AG08396 (cell line): Measurements from ENCODE around the gene WNT4.

Experiments used
- DNase-seq: peaks from one replicate; pipeline ENCODE4 v3.0.0; 2012; ENCODE audit warnings: low spot score, mixed read lengths

Gene WNT4

GRCh38 chr1:22163564-22163963, 20.7 kb upstream of the WNT4 start:
- DNase-seq = no peak

- no peak for DNase-seq
Measured at GRCh38 chr1:22163137-22163536, 20.2 kb upstream of the WNT4 start.

GRCh38 chr1:22159891-22160290, 17.0 kb upstream of the WNT4 start:
- no peak for DNase-seq

GRCh38 chr1:22158654-22159053, 15.8 kb upstream of the WNT4 start:
- no peak for DNase-seq

- no peak for DNase-seq
Measured at GRCh38 chr1:22157359-22157966, 14.6 kb upstream of the WNT4 start.

GRCh38 chr1:22155517-22155916, 12.6 kb upstream of the WNT4 start:
- DNase-seq = no peak

GRCh38 chr1:22154626-22155025, 11.7 kb upstream of the WNT4 start:
- DNase-seq = no peak

- DNase-seq = no peak
Measured at GRCh38 chr1:22153660-22154437, 11.0 kb upstream of the WNT4 start.

GRCh38 chr1:22150923-22151322, 8.0 kb upstream of the WNT4 start:
- no peak for DNase-seq

- peak; percentile 69 for DNase-seq
Measured at GRCh38 chr1:22142315-22143064, 407 bp downstream of the WNT4 start.

- peak; percentile 35 for DNase-seq
Measured at GRCh38 chr1:22141554-22142314, 1.2 kb downstream of the WNT4 start.

- no peak for DNase-seq
Measured at GRCh38 chr1:22140694-22141093, 2.2 kb downstream of the WNT4 start.

GRCh38 chr1:22139817-22140216, 3.1 kb downstream of the WNT4 start:
- no peak for DNase-seq

GRCh38 chr1:22139066-22139594, 3.8 kb downstream of the WNT4 start:
- DNase-seq = no peak

GRCh38 chr1:22137004-22137720, 5.7 kb downstream of the WNT4 start:
- DNase-seq = no peak

GRCh38 chr1:22133931-22134324, 9.0 kb downstream of the WNT4 start:
- DNase-seq = no peak

- no peak for DNase-seq
Measured at GRCh38 chr1:22133247-22133930, 9.5 kb downstream of the WNT4 start.

GRCh38 chr1:22132517-22133235, 10.2 kb downstream of the WNT4 start:
- DNase-seq = peak; percentile 89

- peak; percentile 55 for DNase-seq
Measured at GRCh38 chr1:22131875-22132486, 10.9 kb downstream of the WNT4 start.

GRCh38 chr1:22131062-22131461, 11.8 kb downstream of the WNT4 start:
- no peak for DNase-seq
